HG03520 (cell line): ENCODE results near the gene NEK2.
"Not testable (repeated sequence)": the region's sequence is repeated elsewhere in the genome, so short reads cannot be mapped to it uniquely, and the experiment has no call there.

Experiments
- ATAC-seq: cut with Tn5 transposase; IDR thresholded peaks from one replicate; pipeline ENCODE4 v1.9.1; 2021; ENCODE audit warnings: mild to moderate bottlenecking, moderate library complexity; ENCODE audit not compliant: unreplicated experiment

The NEK2 gene

DNA sequence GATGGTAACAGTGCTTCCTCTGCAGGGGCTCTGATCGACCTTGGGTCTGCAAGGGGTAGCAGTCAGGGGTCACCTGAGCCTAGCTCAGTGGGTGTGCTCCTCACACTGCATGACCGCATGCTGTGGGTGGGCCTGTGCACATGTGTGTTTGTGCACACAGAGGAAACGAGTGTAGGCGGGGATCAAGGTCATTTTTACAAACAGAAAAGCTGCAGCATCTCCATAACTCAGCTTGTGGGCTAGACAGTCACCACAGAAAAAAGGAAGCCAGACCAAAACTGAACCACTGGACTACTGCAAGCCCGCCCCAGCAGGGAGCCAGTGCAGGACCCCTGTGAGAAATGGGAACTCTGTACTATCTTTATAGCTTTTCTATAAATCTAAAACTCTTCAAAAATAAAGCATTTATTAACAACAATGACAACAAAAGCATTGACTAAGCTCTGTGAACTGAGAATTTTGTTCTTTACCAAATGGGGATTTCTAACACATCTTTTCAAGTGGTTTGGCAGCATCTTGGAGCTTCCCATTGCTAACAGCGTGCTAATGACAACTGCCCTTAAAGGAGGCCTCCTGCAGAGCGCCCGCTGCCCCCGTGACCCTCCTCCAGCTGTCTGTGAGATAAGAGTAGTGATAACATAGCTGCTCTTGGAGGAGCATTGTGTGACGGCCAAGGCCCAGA is 19.9 kb upstream of the NEK2 start:
- peak; percentile 55 for ATAC-seq

DNA sequence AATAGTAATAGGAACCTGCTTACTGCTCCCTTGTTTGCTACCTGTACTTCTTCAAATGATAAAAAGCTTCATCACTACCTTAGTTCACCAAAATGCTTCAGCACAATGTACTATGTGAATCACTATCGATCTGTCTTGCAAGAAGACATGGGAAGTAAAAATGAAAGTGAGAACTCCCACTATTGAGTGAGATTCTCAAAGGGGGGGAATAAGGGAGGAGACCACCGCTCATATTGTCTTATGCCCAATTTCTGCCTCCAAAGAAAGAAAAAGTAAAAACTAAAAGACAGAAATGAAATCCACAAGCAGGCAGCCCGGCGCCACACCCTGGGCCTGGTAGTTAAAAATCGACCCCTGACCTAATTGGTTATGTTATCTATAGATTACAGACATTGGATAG is 18.5 kb upstream of the NEK2 start:
- ATAC-seq, result not testable (repeated sequence)

DNA sequence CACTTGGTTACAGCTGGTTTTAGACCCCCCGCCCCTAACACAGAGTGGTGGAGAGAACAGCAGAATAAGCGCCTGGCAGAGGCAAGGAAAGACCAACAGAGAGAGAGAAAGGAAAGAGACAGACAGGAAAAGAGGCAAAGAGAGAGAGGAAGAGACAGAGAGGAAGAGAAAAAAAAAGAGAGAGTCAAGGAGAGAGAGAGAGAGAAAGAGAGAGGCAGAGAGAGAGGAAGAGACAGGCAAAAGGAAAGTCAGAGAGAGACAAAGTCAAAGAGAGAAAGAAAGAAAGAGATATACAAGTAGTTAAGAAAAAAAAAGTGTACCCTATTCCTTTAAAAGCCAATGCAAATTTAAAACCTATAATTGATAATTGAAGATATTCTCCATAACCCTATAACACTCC is 13.0 kb upstream of the NEK2 start:
- no peak for ATAC-seq

DNA sequence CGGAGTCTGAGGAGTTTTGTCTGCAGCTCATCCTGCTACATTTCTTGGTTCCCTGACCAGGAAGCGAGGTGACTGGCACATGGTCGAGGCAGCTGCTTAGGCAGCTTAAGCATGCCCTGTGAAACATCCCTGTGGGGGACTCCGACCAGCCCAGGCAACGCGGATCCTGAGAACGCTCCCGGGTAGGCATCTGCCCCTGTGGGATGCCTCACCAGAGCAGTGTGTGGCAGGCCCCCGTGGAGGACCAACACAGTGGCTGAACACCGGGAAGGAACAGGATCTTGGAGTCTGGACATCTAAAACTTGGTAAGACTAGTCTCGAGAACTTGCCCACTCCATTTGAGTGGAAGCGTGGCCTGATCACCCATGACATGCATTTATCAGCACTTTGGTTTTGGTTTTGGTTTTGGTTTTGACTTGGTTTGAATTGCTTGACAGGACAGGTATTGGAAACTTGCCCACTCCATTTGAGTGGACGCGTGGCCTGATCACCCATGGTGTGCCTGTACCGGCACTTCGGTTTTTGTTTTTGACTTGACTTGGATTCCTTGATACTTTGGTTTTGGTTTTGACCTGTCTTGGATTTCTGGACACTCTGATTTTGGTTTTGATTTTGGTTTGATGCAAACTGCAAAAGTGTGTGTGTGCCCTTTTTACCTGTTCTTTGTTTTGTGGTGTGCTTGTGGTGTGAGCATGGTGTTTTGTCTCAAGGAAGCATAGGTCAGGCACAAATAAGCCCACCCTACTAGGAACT is 12.2 kb upstream of the NEK2 start:
- ATAC-seq, result no peak

DNA sequence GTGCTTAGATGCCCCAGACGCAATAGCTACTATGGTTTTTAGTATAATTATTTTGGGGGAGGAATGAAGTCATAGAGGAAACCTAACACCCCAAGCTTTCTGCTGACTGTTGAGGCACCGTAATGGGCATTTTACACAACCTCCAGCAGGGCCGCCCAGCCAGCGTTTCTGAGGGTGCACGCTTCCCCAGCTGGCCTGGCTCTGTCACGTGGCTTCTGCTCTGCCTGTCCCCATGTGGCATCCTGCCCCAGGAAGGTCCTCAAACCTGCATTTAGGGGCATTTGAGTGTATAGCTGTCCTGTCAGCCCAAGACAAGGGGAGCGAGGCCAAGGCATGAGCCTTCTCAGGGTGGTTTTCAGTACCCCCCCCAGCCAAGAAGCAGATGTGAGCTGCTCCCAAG is 10.4 kb upstream of the NEK2 start:
- no peak for ATAC-seq

DNA sequence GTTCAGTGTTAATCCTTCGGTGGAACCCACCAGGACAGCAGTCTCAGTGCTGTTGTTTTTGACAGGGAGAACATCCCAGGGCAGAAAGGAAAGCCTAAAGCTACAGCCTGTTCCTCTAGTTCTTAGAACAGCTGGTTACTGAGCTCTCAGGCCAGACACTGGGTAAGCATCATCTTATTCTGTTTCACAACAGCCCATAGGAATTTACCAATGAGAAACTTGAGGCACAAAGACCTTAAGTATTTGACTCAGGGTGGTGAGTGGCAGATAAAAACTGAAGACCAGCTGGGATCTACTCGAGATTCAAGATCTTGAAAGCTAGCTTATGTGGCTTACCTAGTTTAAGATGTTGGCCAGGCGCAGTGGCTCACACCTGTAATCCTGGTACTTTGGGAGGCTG is 9.4 kb upstream of the NEK2 start:
- no peak for ATAC-seq

DNA sequence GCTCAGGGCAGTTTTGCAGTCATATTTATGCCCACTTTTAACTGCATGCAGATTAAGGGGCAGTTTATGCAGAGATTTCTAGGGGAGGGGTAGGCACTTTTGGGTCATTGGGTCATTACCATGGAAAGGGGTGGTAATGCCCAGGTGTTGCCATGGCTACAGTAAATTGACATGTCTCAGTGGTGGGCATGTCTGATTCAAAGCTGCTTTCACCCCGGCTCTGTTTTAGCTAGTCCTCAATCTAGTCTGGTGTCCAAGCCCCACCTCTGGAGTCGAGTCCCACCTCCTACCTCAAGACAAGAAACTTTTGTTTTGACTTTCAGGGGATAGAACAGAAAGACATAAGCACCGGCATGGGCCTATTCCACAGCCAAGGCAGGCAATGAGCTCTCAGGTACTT is 8.9 kb upstream of the NEK2 start:
- no peak for ATAC-seq

DNA sequence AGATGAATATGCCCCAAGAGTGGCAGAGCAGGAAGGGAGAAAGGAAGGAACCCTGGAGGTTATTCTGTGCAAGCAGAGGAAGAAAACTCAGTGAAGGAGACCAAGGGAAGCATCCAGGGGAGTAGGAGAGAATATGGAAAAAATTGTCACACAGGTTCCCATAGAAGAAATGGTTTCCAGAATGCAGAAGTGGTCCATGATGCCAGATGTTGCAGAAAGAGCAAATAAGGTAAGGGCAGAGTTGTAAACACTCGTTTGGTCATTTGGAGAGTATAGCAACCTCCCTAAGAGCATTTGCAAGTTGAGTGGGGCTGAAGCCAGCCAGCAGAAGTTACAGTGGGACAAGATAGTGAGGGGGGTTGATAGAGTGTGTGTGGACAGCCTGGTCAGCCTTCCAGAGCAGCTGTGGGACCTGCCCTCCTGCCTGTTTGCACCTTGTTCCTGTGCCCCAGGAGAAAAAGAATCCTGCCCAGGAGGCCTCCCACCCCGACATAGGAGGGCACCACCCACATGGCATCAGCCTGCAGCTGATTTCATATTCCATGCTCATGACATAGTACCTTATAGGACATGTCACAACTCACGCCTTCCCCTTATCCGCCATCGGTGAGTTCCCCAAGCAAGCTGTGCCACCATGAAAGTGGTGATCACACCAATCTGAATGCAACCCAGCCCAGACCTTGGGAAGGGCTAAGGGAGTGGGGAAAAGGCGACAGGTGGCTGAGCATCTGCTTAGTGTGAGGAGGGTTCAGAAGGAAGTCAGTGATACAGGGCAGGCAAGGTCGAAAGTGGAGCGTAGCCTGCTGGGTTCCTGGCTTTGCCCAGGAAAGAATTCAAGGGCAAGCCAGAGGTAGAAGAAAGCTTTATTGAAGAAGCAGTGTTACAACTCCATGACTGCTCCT is 8.2 kb upstream of the NEK2 start:
- ATAC-seq, result no peak

DNA sequence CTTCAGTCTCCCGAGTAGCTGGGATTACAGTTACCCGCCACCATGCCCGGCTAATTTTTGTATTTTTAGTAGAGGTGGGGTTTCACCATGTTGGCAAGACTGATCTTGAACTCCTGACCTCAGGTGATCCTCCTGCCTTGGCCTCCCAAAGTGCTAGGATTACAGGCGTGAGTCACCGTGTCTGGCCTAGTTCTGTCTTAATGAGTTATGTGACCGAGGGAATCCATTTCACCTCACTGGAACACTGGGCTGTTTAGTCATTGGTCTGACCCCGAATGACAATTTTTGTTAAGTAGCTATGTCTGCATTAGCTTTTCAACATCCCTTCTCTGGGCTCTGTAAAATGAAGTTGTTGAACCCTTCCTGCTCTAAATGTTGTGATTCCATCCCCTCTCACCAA is 6.8 kb upstream of the NEK2 start:
- not testable (repeated sequence) for ATAC-seq

DNA sequence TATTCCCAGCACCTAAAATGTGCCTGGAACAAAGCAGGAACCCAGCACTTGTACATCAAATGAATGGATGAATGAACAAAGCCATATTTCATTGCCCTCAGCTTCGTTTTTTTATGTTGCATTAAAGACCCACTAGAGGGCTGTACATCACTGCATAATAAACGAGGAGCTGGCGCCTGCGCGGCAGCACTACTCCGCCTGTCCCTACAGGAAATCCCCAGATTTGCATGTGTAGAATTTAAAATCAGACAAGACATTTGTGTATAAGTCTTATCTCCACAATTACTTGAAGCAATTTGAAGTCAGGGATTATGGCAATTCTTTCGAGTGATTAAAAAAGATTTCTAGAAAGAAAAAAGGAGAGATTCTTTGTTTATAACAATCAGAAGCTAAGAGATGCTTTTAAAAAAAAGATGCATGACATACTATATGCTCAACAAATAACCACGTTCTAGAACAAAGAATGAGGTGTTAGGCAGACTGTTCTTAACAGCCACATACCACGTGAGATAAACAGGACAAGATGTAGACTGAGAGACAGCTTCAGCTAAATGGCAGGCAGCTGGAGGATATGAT is 5.4 kb upstream of the NEK2 start:
- peak; percentile 83 for ATAC-seq

DNA sequence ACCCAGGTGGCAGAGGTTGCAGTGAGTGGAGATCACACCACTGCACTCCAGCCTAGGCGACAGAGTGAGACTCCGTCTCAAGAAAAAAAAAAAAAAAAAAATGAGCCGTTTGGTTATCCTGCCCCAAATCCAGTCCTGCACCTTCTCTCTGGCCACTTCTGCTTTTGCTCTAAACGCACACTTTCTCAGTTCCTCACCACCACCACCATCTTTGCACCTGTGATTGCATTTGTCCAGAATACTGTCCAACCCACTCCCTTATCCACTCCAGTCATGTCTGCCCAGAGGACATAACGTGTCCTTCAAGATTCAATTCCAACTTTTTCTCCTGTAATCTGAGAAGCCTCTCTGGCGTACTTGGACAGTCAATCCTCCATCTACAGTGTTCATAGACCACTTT is 2.2 kb upstream of the NEK2 start:
- ATAC-seq, result no peak

DNA sequence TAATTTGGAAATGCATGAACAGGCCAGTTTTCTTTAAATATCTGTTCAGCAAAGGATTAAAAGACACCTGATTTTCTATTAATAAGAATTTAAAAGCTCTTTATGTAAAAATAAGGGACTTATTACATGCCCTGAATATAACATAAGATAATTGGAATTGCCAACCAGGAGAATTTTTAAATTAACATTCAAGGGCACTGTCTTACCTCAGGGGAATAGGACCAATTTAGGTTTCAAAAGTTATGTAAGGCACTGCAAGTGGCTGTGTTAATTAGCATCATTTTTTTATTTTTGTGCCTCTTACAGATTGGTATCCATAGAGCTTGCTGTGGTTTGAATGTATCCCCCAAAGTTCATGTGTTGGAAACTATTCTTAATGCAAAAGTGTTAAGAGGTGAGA is 1.3 kb upstream of the NEK2 start:
- ATAC-seq, result no peak

DNA sequence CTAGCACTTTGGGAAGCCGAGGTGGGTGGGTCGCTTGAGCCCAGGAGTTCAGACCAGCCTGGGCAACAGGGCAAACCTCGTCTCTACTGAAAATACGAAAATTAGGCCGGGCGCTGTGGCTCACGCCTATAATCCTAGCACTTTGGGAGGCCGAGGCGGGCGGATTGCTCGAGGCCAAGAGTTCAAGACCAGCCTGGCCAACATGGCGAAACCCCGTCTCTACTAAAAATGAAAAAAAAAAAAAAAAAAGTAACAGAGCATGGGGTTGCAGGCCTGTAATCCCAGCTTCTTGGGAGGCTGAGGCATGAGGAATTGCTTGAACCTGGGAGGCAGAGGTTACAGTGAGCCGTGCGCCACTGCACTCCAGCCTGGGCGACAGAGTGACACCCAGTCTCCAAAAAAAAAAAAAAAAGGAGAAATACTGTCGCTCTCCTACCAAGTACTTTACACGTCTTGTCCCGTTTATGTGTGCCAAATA is 724 bp upstream of the NEK2 start:
- no peak for ATAC-seq

DNA sequence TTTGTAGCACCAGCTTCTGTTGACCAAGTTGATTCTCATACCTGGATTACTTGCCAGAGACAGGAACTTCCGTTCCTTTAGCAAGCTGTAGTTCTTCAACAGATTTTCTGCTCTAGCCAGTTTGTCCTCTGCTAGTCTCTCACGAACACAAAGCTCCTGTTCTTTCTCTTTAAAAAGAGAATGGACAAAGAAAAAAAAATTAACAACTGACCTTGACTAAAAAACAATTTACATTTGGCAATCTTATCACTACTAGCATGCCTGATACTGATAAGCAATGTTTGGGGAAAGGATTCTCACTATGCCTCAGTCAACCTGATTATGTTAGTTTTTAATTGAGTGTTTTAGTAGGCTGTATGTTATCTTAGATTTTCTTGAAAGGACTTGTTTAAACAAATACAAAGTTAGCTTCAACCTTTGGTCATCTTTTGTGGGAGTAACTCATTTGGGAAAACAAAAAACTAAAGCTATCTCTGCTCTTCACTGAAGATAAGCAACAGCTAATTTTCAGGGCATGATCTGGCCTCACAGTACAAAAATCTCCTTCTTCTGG is 8.3 kb downstream of the NEK2 start:
- ATAC-seq, result no peak

DNA sequence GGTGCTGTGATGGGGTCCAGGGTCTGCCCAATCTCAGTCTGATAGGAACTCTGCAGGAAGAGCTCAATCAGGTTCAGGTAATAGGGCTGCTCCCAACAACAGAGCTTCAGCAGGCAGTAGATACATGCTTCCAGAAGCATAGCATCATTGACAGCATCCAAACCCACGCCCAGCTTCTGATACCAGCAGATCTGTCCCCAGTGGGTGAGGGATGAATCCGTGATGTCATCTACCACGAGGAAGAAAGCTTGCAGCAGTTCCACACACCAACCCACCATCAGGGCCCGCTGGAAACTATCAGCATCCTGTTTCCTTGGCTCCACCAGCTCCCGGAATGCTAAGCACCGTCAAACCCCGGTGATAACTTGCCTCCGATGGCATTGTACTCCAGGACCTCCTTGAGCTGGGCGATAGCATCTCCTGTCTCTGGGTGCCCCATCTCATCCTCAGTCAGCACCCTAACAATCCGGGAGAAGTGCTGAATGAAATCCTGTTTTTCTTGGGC is 14.7 kb downstream of the NEK2 start:
- ATAC-seq, result no peak

DNA sequence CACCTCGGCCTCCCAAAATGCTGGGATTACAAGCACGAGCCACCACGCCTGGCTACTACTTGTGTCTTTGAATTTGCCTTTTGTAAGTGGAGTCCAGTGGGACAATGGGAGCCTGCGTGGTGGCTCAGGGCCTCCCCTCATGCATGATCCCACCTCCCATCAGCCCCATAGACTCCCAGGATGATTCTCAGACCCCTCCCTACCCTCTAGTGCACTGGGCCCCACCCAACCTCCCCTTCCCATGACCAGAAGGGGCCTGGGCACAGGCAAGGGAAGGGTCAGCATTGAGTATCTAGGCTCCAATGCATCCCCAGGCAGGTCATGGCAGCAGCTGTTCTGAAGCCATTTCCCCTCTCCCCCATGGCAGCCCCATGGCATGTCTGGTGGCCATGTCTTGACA is 18.7 kb downstream of the NEK2 start:
- ATAC-seq, result no peak

DNA sequence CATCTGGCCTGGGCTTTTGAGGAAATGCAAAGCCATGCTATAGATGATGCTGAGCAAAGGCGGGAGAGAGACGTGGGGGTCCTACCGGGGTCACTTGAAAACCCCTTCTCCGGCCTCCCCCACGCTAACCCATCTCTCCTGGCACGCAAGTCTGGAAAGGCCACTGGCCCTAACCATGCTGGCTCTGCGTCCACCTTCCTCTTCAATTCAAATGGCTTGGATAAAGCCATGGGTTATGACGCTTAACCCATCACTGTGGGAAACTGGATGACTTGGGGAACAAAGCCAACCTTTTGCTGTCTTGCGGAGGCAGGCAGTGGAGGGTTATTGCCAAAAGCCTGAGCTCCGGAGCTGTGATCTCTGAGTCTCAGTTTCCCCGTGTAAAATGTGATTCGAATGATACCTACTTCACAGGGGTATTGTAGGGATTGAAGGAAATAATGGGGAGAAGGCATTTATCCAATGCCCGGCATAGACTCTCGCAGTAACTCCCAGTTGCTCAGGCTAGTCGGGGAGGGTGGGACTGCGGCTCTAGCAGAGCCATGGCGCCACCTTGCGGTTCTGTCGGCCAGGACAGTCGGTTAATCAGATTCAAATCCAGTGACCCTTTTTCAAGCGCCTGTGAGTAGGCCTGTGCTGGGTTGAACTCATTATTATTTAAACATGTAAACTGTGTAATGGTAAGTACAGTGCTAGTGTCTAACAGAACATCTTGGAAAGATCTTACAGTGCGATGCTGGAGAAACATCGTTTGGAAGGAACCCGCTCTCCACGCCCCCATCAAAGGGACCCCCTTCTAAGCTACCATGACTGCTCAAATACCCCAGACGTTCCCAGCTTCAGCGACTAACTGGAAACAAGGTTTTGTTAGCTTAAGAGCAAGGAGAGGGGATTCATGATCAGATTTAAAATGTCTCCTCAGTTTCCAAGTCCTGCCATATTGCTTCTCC is 20.3 kb downstream of the NEK2 start:
- ATAC-seq, result peak; percentile 88

DNA sequence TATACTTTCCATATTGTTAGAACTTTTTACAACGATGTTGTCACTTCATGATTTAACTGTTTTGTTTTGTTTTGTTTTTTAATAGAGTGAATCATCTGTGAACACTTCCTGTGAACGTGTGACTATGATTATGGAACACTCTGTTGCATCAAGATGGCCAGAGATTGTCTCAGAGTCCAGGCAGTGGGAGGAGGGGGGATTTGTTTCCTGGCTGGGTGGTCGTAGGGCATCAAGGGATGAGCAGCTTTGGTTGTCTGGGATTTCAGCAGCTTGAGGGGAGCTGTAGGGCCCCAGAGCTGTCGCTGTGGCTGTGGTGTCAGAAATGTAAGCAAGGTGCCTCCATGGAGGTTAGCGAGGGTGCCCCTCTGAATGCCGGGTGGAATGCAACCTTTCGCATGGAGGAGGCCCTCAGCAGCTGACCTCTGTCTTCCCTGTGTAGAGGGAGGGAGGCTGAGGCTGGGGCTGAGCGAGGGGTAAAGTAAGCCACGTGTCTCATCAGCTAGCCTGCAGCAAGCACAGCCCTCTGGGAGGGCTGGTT is 21.4 kb downstream of the NEK2 start:
- ATAC-seq, result no peak

DNA sequence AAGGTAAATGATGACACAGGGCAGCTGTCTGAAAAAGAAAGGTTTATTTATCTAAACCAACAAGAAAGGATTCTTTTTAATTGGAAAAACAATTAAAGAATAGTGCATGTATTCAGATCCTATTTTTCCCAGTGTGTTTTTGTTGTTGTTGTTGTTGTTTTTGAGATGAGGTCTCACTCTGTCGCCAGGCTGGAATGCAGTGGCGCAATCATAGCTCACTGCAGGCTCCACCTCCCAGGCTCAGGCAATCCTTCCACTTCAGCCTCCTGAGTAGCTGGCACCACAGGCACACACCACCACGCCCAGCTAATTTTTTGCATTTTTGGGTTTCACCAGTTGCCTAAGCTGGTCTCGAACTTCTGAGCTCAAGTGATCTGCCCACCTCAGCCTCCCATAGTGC is 22.1 kb downstream of the NEK2 start:
- no peak for ATAC-seq
